Measurements from ENCODE around the gene ZNF766. TPM values are rescaled to one million over a fixed set of nuclear protein-coding genes. Genes with fewer than 3 reads are reported as not detected.

Gene ZNF766
- total RNA-seq, 6 experiments from 2014 or later: 9.6 to 12.0 (median 10.8) TPM

Small RNAs within 50 kb of the gene (microRNA-seq; reads per million reads assigned to microRNA genes)
- 2.3 reads per million for gene MIR643
- not detected for gene MIR6801

Other genes starting within 250 kb of the ZNF766 start
- gene ZNF614, start 241.2 kb upstream of the ZNF766 start, total RNA-seq (2021; fragmentation: NEBNext Ultra II Directional; extraction: Animal tissue kit (Norgen Biotek cat#: 25700)): 1 to 10 TPM; 4.1 to 7.2 (median 5.3) TPM
- gene ZNF432, start 220.7 kb upstream of the ZNF766 start, total RNA-seq (2021; fragmentation: NEBNext Ultra II Directional; extraction: Animal tissue kit (Norgen Biotek cat#: 25700)): 1 to 10 TPM; 5.6 to 6.9 (median 6.7) TPM
- gene ZNF841, start 173.8 kb upstream of the ZNF766 start, total RNA-seq (2021; fragmentation: NEBNext Ultra II Directional; extraction: Animal tissue kit (Norgen Biotek cat#: 25700)): 10 to 100 TPM; 13.2 to 17.1 (median 14.3) TPM
- 10 to 100 TPM in 3 of 6 experiments, 1 to 10 TPM in 3; 8.6 to 11.0 (median 9.9) TPM for gene ZNF616, start 129.6 kb upstream of the ZNF766 start, total RNA-seq (2021; fragmentation: NEBNext Ultra II Directional; extraction: Animal tissue kit (Norgen Biotek cat#: 25700))
- 1 to 10 TPM; 4.6 to 7.0 (median 5.9) TPM for gene ZNF836, start 98.0 kb upstream of the ZNF766 start, total RNA-seq (2021; fragmentation: NEBNext Ultra II Directional; extraction: Animal tissue kit (Norgen Biotek cat#: 25700))
- gene PPP2R1A, start 79.5 kb upstream of the ZNF766 start, total RNA-seq (2021; fragmentation: NEBNext Ultra II Directional; extraction: Animal tissue kit (Norgen Biotek cat#: 25700)): 100 to 1,000 TPM; 326 to 383 (median 349) TPM
- gene ZNF480, start 27.6 kb downstream of the ZNF766 start, total RNA-seq (2021; fragmentation: NEBNext Ultra II Directional; extraction: Animal tissue kit (Norgen Biotek cat#: 25700)): 10 to 100 TPM in 5 of 6 experiments, 1 to 10 TPM in 1; 9.8 to 12.5 (median 11.9) TPM
- under 1 TPM in 1 of 6 experiments, not detected in 5; 0.14 TPM for gene ZNF610, start 66.7 kb downstream of the ZNF766 start, total RNA-seq (2021; fragmentation: NEBNext Ultra II Directional; extraction: Animal tissue kit (Norgen Biotek cat#: 25700))
- 10 to 100 TPM in 4 of 6 experiments, 1 to 10 TPM in 2; 7.5 to 21.7 (median 19.5) TPM for gene ZNF880, start 100.3 kb downstream of the ZNF766 start, total RNA-seq (2021; fragmentation: NEBNext Ultra II Directional; extraction: Animal tissue kit (Norgen Biotek cat#: 25700))
- 10 to 100 TPM in 5 of 6 experiments, 1 to 10 TPM in 1; 9.7 to 21.2 (median 17.5) TPM for gene ZNF528, start 128.3 kb downstream of the ZNF766 start, total RNA-seq (2021; fragmentation: NEBNext Ultra II Directional; extraction: Animal tissue kit (Norgen Biotek cat#: 25700))
- gene ZNF534, start 159.6 kb downstream of the ZNF766 start, total RNA-seq (2021; fragmentation: NEBNext Ultra II Directional; extraction: Animal tissue kit (Norgen Biotek cat#: 25700)): not detected
- 1 to 10 TPM in 4 of 6 experiments, under 1 TPM in 2; 0.94 to 1.4 (median 1.0) TPM for gene ZNF578, start 184.0 kb downstream of the ZNF766 start, total RNA-seq (2021; fragmentation: NEBNext Ultra II Directional; extraction: Animal tissue kit (Norgen Biotek cat#: 25700))